HL-60 (cell line): Measurements from ENCODE around the gene SCIMP.

Source experiments
- DNase-seq, 2 experiments: peaks; one replicate each; pipeline ENCODE4 v3.0.0-alpha.2; 2010 to 2020; ENCODE audit warnings: low read depth in 1 of 2, low spot score in 1 of 2
- H3K27ac ChIP-seq: fragments of 250-450 bp; sonication (Bioruptor Pico); replicated peaks from 2 replicates; pipeline ENCODE4 v1.5.1; 2020; ENCODE audit warnings: mild to moderate bottlenecking, moderate library complexity
- H3K27me3 ChIP-seq: fragments of 250-450 bp; sonication (Bioruptor Pico); 2 replicates; pipeline ENCODE4 v1.5.1; 2021; ENCODE audit warnings: mild to moderate bottlenecking, moderate library complexity; ENCODE audit not compliant: insufficient read depth, poor library complexity, severe bottlenecking
- H3K4me3 ChIP-seq: replicated peaks from 2 replicates; pipeline ENCODE4 v1.5.1; 2011; ENCODE audit warnings: mild to moderate bottlenecking, control low read depth, low read length; ENCODE audit not compliant: insufficient read depth
- GABPA ChIP-seq: IDR thresholded peaks from 2 replicates; pipeline ENCODE4 v1.6.1; 2012; ENCODE audit warnings: low read depth
- POLR2AphosphoS5 ChIP-seq: IDR thresholded peaks from 2 replicates; pipeline ENCODE4 v1.6.1; 2012; ENCODE audit warnings: low read depth
- SPI1 ChIP-seq: IDR thresholded peaks from 2 replicates; pipeline ENCODE4 v1.6.1; 2012; ENCODE audit warnings: low read depth, mild to moderate bottlenecking, borderline replicate concordance
- TF ChIP-seq, protein P1 (sequence below): IDR thresholded peaks from 2 replicates; pipeline ENCODE4 v1.6.1; 2012; ENCODE audit warnings: low read depth; ENCODE audit not compliant: insufficient replicate concordance
- TF ChIP-seq, protein P2 (sequence below): IDR thresholded peaks from one replicate; pipeline ENCODE4 v1.5.1; 2011; ENCODE audit warnings: low read length, control low read depth, inconsistent platforms; ENCODE audit not compliant: insufficient read depth

The SCIMP gene

DNA sequence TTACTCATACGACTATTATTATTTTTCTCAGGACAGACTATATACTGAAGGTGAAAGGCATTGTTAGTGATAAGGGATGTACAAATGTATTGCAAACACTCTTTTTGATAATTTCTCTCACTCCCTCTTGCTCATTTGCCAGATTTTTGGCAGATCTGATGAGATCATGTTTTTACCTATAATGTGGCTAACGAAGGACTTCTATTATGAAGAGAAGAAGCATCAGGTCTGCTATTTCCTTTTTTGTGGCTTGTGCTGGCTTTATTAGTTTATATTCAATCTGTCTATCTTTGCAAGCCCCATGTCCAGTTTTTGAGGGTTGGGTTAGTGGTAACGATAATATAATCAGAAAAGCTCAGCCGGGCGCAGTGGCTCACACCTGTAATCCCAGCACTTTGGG lies 22.5 kb upstream of the SCIMP start:
- Histone ChIP-seq H3K27me3 (no peaks in the 10 kb centered on the region), H3K27ac (no peak overlapping the region), H3K4me3 (no peak overlapping the region)
- DNase-seq: no peak
- no peak for TF ChIP-seq GABPA
- TF ChIP-seq, protein P1, sequence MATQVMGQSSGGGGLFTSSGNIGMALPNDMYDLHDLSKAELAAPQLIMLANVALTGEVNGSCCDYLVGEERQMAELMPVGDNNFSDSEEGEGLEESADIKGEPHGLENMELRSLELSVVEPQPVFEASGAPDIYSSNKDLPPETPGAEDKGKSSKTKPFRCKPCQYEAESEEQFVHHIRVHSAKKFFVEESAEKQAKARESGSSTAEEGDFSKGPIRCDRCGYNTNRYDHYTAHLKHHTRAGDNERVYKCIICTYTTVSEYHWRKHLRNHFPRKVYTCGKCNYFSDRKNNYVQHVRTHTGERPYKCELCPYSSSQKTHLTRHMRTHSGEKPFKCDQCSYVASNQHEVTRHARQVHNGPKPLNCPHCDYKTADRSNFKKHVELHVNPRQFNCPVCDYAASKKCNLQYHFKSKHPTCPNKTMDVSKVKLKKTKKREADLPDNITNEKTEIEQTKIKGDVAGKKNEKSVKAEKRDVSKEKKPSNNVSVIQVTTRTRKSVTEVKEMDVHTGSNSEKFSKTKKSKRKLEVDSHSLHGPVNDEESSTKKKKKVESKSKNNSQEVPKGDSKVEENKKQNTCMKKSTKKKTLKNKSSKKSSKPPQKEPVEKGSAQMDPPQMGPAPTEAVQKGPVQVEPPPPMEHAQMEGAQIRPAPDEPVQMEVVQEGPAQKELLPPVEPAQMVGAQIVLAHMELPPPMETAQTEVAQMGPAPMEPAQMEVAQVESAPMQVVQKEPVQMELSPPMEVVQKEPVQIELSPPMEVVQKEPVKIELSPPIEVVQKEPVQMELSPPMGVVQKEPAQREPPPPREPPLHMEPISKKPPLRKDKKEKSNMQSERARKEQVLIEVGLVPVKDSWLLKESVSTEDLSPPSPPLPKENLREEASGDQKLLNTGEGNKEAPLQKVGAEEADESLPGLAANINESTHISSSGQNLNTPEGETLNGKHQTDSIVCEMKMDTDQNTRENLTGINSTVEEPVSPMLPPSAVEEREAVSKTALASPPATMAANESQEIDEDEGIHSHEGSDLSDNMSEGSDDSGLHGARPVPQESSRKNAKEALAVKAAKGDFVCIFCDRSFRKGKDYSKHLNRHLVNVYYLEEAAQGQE: no peak
- no peak for TF ChIP-seq SPI1
- TF ChIP-seq POLR2AphosphoS5: no peak

DNA sequence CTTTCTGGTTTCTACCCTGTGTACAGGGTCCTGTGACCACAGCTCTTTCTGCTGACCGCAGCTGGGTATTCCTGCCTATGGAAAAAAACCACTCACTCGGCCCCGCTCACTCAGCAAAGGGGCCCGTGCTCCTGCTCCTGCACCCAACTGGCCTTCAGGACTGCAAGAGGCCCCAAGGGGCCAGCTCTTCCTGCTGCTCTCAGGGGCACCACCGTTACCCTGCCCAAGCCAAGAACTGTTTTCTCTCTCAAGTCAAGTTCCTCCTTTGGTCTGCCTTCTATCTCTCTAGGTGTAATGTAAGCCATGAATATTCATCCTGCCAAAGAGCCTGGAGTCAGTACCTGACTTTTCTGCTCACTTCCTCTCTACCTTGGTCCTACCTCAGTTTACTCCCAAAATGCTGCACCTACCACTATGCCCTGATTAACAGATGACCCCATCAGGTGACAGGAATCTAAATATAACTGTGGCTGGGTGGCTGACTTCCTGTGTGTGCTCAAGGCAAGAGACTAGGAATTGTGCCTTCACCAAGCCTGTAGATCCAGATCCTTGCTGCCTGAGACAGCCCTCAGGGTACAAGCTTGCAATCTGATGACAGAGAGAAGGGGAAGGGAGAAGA lies 20.4 kb upstream of the SCIMP start:
- Histone ChIP-seq H3K27ac (peak overlapping the region; percentile 75), H3K4me3 (no peak overlapping the region), H3K27me3 (no peaks in the 10 kb centered on the region)
- no peak for TF ChIP-seq GABPA
- TF ChIP-seq, protein P2, sequence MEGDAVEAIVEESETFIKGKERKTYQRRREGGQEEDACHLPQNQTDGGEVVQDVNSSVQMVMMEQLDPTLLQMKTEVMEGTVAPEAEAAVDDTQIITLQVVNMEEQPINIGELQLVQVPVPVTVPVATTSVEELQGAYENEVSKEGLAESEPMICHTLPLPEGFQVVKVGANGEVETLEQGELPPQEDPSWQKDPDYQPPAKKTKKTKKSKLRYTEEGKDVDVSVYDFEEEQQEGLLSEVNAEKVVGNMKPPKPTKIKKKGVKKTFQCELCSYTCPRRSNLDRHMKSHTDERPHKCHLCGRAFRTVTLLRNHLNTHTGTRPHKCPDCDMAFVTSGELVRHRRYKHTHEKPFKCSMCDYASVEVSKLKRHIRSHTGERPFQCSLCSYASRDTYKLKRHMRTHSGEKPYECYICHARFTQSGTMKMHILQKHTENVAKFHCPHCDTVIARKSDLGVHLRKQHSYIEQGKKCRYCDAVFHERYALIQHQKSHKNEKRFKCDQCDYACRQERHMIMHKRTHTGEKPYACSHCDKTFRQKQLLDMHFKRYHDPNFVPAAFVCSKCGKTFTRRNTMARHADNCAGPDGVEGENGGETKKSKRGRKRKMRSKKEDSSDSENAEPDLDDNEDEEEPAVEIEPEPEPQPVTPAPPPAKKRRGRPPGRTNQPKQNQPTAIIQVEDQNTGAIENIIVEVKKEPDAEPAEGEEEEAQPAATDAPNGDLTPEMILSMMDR: no peak
- TF ChIP-seq, protein P1: no peak
- TF ChIP-seq POLR2AphosphoS5: peak; percentile 51
- TF ChIP-seq SPI1: peak; percentile 28; the same call in 1 of the 2 replicates
- DNase-seq: peak in 1 of 2 experiments; percentile 80

DNA sequence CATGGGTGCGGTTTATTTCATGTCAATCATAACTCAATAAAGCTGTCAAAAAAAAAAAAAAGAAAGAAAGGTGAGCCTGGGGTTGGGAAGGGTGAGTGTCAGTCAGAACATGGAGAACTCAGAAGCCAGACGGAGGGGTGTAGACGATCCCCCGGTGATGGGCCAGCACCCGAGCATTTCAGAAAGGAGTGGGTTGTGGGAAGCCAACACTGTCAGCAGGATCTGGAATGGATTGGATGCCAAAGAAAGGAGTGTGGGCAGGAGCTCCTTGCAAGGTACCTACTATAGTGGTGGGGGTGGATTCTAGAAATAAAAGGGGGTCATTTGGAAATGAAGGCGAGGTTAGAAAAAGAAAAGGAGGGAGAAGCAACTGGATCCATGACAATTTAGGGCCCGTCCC lies 19.8 kb upstream of the SCIMP start:
- Histone ChIP-seq H3K27me3 (no peaks in the 10 kb centered on the region), H3K27ac (peak overlapping the region; percentile 75), H3K4me3 (no peak overlapping the region)
- DNase-seq: no peak
- TF ChIP-seq, protein P2: no peak
- TF ChIP-seq GABPA (no peak), POLR2AphosphoS5 (no peak), SPI1 (no peak)
- TF ChIP-seq, protein P1: no peak
